Measurements from ENCODE around the gene NUP43.
"Not testable (repeated sequence)": the region's sequence is repeated elsewhere in the genome, so short reads cannot be mapped to it uniquely, and the experiment has no call there.

GRCh38 chr6:149749082-149749593 lies 2.8 kb upstream of the NUP43 start:
- TF ChIP-seq, protein P1, sequence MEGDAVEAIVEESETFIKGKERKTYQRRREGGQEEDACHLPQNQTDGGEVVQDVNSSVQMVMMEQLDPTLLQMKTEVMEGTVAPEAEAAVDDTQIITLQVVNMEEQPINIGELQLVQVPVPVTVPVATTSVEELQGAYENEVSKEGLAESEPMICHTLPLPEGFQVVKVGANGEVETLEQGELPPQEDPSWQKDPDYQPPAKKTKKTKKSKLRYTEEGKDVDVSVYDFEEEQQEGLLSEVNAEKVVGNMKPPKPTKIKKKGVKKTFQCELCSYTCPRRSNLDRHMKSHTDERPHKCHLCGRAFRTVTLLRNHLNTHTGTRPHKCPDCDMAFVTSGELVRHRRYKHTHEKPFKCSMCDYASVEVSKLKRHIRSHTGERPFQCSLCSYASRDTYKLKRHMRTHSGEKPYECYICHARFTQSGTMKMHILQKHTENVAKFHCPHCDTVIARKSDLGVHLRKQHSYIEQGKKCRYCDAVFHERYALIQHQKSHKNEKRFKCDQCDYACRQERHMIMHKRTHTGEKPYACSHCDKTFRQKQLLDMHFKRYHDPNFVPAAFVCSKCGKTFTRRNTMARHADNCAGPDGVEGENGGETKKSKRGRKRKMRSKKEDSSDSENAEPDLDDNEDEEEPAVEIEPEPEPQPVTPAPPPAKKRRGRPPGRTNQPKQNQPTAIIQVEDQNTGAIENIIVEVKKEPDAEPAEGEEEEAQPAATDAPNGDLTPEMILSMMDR (IDR thresholded peaks at IDR 0.05; ENCODE audit: borderline replicate concordance, extremely low read depth, low read length, poor library complexity, severe bottlenecking) = not testable (repeated sequence)
- TF ChIP-seq EZH2 (IDR thresholded peaks at IDR 0.05; ENCODE audit: borderline replicate concordance, low read depth, low read length, severe bottlenecking) = not testable (repeated sequence)

Measured in DND-41 (cell line).